KMS-11 (cell line): ENCODE data around the gene RSF1.

Source experiments
- H2AFZ ChIP-seq: fragments of 200-600 bp; sonication (generic); 2 replicates; pipeline ENCODE4 v1.6.1; 2016; ENCODE audit warnings: antibody characterized with exemption, mixed run types, low read depth
- H3K27ac ChIP-seq: fragments of 200-600 bp; sonication (generic); 2 replicates; pipeline ENCODE4 v1.6.1; 2016; ENCODE audit warnings: mild to moderate bottlenecking, mixed run types
- H3K27me3 ChIP-seq: fragments of 200-600 bp; sonication (generic); 2 replicates; pipeline ENCODE4 v1.6.1; 2017; ENCODE audit warnings: mild to moderate bottlenecking, low read depth, mixed run types, moderate library complexity; ENCODE audit not compliant: insufficient read depth
- H3K36me3 ChIP-seq: fragments of 200-600 bp; sonication (generic); 2 replicates; pipeline ENCODE4 v1.6.1; 2017; ENCODE audit warnings: mild to moderate bottlenecking, mixed run types; ENCODE audit not compliant: insufficient read depth
- H3K4me1 ChIP-seq: fragments of 200-600 bp; sonication (generic); 2 replicates; pipeline ENCODE4 v1.6.1; 2016; ENCODE audit warnings: mild to moderate bottlenecking, low read depth, mixed run types; ENCODE audit not compliant: poor library complexity, severe bottlenecking
- H3K4me2 ChIP-seq: fragments of 200-600 bp; sonication (generic); 2 replicates; pipeline ENCODE4 v1.7.0; 2016; ENCODE audit warnings: mild to moderate bottlenecking, mixed run types
- H3K4me3 ChIP-seq: fragments of 200-600 bp; sonication (generic); IDR thresholded peaks from 2 replicates; pipeline ENCODE4 v1.6.1; 2017; ENCODE audit warnings: low read depth, low read length, mixed read lengths; ENCODE audit not compliant: insufficient read depth
- H3K79me2 ChIP-seq: fragments of 200-600 bp; sonication (generic); 2 replicates; pipeline ENCODE4 v1.6.1; 2016; ENCODE audit warnings: low read depth, mixed run types; ENCODE audit not compliant: insufficient read depth
- H3K9ac ChIP-seq: fragments of 200-600 bp; sonication (generic); 2 replicates; pipeline ENCODE4 v1.6.1; 2016; ENCODE audit warnings: mild to moderate bottlenecking, mixed run types
- H4K20me1 ChIP-seq: fragments of 200-600 bp; sonication (generic); 2 replicates; pipeline ENCODE4 v1.6.1; 2016; ENCODE audit warnings: mild to moderate bottlenecking, mixed run types; ENCODE audit not compliant: insufficient read depth
- CTCF ChIP-seq: fragments of 200-600 bp; sonication (generic); conservative IDR thresholded peaks from 2 replicates; pipeline ENCODE4 v1.6.1; 2017; ENCODE audit warnings: low read depth, mild to moderate bottlenecking, antibody characterized with exemption, low read length, moderate library complexity, mixed read lengths

The RSF1 gene

GRCh38 chr11:77650123-77650522, 170.4 kb downstream of the RSF1 start:
- TF ChIP-seq CTCF, result no peak
- Histone ChIP-seq H3K9ac (no peak overlapping the region), H2AFZ (no peak overlapping the region), H3K79me2 (no peaks in the 10 kb centered on the region), H3K4me3 (no peak overlapping the region), H4K20me1 (no peaks in the 10 kb centered on the region), H3K27ac (no peak overlapping the region), H3K4me1 (no peaks in the 10 kb centered on the region), H3K36me3 (no peaks in the 10 kb centered on the region), H3K27me3 (no peaks in the 10 kb centered on the region), H3K4me2 (no peak overlapping the region)

- Histone ChIP-seq H3K4me3 (no peak overlapping the region), H3K36me3 (no peaks in the 10 kb centered on the region), H3K79me2 (no peaks in the 10 kb centered on the region), H3K9ac (no peak overlapping the region), H3K4me2 (no peak overlapping the region), H3K4me1 (no peaks in the 10 kb centered on the region), H3K27me3 (no peaks in the 10 kb centered on the region), H4K20me1 (no peaks in the 10 kb centered on the region), H2AFZ (no peak overlapping the region), H3K27ac (no peak overlapping the region)
- no peak for TF ChIP-seq CTCF
Measured at GRCh38 chr11:77647654-77648305, 172.7 kb downstream of the RSF1 start.

GRCh38 chr11:77644887-77645286, 175.6 kb downstream of the RSF1 start:
- no peaks in the 10 kb centered on the region for H3K36me3 ChIP-seq
- no peak overlapping the region for H3K4me3 ChIP-seq
- no peak overlapping the region for H2AFZ ChIP-seq
- no peak overlapping the region for H3K4me2 ChIP-seq
- no peak overlapping the region for H3K9ac ChIP-seq
- H3K79me2 ChIP-seq, result no peaks in the 10 kb centered on the region
- peaks cover 4% of the 10 kb centered on the region for H3K4me1 ChIP-seq
- H4K20me1 ChIP-seq, result no peaks in the 10 kb centered on the region
- no peaks in the 10 kb centered on the region for H3K27me3 ChIP-seq
- TF ChIP-seq CTCF, result no peak
- H3K27ac ChIP-seq, result no peak overlapping the region

GRCh38 chr11:77642228-77642627, 178.3 kb downstream of the RSF1 start:
- Histone ChIP-seq H2AFZ (no peak overlapping the region), H4K20me1 (no peaks in the 10 kb centered on the region)
- TF ChIP-seq CTCF, result no peak

More at GRCh38 chr11:77642228-77642627, 178.3 kb downstream of the RSF1 start:
- H3K27me3 ChIP-seq, result no peaks in the 10 kb centered on the region
- H3K27ac ChIP-seq, result no peak overlapping the region
- H3K4me1 ChIP-seq, result peaks cover 9% of the 10 kb centered on the region
- H3K4me2 ChIP-seq, result no peak overlapping the region
- H3K4me3 ChIP-seq, result no peak overlapping the region
- no peak overlapping the region for H3K9ac ChIP-seq
- H3K36me3 ChIP-seq, result no peaks in the 10 kb centered on the region
- H3K79me2 ChIP-seq, result peaks cover 3% of the 10 kb centered on the region; the same call in 1 of the 2 replicates
